ENCODE measurements around the gene SYAP1.

DNA sequence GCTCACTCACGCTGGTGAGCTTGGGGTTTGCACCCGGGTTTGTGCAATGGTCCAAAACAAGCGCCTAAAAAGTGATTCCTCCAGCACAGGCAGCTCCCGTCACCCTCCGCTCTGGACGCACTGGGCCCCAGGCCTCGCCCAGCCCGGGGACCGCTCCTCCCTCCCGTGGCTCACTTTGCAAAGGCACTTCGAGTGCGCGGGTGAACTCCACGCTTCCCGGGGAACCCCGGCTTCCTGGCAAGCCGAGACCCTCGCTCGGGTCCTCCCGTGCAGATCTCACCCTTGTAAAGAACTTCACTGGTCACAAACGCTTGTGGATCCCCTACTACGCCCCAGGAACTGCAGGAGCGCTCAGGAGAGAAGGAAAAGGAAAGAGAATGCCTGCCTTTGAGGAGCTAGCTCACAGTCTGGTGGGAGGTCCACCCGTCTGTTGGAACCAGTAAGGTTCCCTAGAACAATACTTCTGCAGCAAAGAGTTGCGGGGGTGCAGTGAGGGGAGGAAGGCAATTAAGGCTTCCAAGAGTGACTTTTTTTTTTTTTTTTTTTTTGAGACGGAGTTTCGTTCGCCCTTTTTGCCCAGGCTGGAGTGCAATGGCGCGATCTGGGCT, 6.8 kb upstream of the SYAP1 start, which contains the start of gene CTPS2:
- TF ChIP-seq POLR2A (IDR thresholded peaks at IDR 0.05) (peak in 1 of 2 donors; percentile 27), CTCF (IDR thresholded peaks at IDR 0.05) (no peak)

All from uterus (tissue), 2 donors.